UCSD-AML1 (cell line): ENCODE data around the gene PARVA.

Source experiments
- DNase-seq: peaks from one replicate; lab custom pipeline; 2025; ENCODE audit not compliant: unreplicated experiment; lab: John Stamatoyannopoulos, UW

Gene PARVA

DNA sequence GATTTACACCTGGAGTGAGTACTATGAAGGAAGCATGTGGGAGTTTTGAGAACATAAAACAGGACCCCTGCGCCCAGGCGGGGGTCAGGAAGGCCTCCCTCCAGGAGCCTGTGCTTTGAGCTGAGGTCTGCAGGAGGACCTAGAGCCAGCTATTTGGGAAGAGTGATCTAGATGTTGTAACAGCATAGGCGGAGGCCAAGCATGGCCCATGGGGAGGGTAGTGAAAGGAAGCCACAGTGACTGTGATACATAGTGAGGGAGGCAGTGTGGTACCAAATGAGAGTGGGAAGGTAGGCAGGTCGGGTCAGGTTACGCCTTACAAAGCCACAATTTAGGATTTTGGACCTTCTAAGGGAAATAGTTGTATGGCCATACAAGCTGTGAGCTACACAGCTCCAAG is 147.5 kb downstream of the PARVA start:
- no peak for DNase-seq

GRCh38 chr11:12525466-12526055 is 148.2 kb downstream of the PARVA start:
- no peak for DNase-seq

- no peak for DNase-seq
Observed at GRCh38 chr11:12526789-12527188, 149.4 kb downstream of the PARVA start.

DNA sequence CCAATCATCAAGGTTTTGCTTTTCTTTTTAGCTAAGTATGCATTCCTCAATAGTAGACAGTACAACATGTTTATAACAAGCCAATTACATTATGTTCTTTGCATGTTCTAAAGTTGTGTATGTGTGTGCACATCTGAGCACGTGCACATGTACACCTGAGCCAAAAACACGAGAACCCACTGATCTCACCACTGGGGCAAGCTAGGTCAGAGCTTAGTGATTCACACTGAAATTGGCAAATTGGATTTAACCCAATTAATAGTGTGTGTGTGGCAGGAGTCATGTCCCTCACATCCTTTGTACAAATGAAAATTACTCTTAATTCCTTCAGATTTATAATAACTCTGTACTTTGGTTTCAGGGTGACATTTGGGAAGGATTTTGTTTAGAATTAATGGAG is 151.1 kb downstream of the PARVA start:
- no peak for DNase-seq

DNA sequence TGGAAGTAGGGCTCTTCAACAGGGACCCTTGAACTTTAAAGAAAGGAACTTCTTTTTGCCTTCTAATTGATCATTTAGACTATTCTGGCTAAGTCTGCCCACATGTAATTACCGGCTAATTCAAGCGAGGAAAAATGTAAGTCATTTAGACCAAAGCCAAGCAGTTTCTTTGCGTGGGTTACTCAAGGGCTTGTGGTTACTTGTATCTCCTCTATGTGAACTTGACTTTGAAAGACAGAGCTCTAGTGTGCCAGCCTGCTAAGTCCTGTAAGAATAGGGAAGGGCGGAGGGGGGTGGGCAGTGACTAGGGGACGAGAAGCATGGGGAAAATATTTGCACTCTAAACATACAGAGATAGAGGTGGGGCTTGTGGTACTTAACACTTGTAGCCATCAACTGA is 151.7 kb downstream of the PARVA start:
- DNase-seq: no peak

GRCh38 chr11:12529793-12530192 is 152.4 kb downstream of the PARVA start:
- no peak for DNase-seq

DNA sequence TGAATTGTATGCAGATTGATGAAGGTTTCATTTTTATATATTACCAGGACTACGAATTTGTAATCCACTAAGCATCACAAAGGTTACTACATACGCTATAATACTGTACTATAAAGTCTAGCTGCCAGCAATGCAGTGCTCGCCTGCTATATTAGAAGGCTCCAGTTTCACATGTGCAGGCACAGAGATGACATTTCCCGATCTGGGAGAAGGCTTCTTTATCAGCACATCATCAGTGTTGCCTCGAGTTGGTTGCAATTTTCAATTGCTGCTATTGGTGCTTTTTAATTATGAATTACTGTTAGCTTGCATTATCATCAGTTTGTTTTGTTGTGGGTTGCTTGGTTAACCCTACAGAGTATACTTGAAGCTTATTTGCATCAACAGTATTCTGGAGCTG is 153.6 kb downstream of the PARVA start:
- DNase-seq: no peak

DNA sequence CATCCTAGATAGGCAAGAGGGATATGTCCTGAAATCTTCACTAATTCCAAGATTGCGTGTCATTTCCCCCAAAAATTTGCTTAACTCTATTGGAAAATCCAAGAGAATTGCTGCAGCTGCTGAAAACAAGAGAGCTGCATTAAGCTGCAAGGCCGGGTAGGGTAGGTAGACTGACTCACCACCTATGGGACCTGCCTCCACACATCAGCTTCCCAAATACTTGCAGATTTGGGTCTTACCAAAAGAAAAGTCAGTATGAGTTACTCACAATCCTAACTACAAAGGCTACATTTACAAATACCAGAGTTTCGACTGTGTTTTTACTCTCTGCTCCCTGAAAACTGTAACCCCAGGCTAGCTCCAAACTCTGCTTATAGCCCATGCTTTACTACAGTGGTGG is 154.3 kb downstream of the PARVA start:
- no peak for DNase-seq

- no peak for DNase-seq
Observed at GRCh38 chr11:12532580-12532979, 155.2 kb downstream of the PARVA start.

DNA sequence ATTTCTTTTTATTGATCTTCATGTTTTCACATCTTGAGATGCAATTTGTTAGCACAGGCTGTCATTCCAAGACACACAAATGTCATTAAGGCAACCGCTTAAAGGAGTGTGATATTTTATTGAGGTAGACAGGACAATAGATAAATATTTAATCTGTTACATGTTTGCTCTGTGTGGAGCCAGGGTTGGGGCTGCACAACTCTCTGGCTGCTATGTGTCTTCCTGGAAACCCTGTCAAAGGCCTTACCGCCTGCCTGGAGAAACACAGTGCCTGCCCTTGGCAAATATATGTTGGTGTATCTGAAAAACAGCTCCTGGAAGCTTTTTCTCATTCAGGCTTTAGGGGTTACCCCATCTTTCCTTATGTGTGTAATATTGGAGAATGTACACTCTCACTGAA is 157.2 kb downstream of the PARVA start:
- no peak for DNase-seq

DNA sequence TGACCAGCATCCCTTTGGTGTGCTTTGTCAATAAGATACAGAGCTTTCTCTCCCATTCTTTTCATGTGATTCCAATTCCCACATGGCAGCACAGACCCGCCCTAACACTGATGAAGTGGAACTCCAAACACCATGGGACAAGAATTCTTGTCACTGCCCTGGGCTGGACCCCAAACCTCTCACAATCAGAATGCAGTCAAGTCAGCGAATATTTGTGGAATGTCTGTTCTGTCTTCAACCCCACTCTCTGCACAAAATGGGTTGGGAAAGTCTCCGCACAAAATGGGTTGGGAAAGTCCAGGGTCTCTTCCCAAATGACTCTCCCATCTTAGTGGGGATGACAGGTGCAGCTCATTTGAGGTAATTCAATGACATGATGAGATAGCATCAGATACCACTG is 157.9 kb downstream of the PARVA start:
- DNase-seq: no peak

DNA sequence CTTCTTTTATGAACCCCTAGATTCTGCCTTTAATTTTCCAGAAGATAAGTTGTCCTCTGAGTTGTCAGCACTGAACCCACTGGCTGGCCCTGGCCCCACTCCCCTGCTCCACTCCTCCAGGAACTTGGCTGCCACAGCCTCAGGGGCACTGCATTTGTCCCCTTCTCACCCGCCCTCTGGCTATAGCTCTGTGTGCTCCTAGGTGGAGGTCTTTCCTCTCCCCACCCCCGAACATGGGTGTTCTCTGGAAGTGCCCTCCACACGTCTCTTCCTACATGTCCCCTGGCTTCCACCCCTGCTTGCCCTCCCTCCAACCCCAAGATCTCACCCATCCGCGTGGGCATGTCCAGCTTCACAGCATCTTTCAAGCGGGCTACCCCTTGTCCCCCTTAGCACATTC is 159.2 kb downstream of the PARVA start:
- no peak for DNase-seq

GRCh38 chr11:12537778-12538401 is 160.5 kb downstream of the PARVA start:
- DNase-seq: no peak

DNA sequence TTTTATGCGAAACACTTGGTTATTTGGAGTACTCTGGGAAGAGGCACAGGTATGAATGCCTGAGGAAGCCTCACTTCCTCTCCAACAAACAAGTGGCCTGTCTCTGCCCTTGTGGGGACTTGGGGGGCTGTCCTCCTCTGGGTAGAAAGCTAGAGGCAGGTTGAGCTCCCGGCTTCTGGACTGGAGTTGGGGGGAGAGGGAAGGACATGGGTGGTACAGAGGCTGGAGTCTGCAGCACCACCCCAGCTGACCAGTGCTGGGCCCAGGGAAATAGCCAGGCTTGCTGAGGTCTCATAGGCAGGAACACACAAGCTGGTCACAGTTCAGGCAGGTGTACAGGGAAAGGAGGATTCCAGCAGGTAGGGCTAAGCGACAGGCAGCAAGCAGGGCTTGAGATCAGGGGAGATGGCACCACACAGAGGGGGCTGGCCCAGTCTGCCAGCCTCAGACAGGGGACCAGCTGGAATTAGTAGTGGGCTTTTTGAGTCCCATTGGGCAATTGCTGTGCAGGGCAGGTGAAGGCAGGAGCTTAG is 161.6 kb downstream of the PARVA start:
- DNase-seq: no peak

DNA sequence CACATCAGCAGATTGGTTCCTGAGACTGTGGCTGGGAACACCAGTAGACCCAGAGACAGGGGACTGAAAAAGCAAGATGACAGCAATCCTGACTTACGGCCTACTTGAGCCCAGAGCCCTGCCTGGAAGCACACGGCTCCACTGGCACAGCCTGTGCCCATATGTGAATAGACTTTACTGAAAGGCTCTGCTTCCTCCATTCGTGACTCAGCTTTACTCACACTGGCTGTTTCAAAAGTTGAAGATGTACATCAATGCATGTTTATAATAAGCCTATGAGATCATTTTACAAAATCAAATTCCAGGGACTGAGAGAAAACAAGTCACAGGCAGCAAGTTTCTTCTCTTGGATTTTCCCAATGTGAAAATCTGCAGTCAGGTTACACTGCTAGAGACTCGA is 162.2 kb downstream of the PARVA start:
- no peak for DNase-seq

DNA sequence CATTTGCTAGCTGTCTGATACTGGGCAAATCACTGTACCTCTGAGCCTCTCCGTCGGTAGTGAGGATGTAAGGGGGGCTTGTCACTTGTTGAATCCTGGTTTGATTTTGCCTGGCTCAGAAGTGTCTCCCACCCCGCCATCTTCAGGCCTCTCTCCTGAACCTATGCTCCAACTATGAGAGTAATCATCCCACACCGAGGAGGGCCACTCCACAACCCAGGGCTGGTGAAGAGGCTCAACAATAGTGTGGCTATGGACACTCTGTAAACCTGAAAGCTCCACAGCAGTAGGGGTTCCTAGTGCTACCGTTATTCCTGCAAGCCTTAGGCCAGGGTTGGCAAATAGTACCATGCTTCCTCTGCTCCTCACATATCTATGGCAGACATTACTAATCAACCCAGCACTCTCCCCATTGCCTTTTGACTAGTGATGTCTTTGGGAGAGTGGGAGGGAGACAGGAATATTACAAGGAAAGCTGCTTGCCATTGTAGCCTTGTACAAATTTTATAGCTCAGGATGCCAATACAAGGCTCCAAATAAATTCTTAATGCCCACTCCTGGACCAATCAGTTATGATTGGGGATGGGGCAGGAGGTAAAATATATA is 162.8 kb downstream of the PARVA start:
- DNase-seq: no peak

DNA sequence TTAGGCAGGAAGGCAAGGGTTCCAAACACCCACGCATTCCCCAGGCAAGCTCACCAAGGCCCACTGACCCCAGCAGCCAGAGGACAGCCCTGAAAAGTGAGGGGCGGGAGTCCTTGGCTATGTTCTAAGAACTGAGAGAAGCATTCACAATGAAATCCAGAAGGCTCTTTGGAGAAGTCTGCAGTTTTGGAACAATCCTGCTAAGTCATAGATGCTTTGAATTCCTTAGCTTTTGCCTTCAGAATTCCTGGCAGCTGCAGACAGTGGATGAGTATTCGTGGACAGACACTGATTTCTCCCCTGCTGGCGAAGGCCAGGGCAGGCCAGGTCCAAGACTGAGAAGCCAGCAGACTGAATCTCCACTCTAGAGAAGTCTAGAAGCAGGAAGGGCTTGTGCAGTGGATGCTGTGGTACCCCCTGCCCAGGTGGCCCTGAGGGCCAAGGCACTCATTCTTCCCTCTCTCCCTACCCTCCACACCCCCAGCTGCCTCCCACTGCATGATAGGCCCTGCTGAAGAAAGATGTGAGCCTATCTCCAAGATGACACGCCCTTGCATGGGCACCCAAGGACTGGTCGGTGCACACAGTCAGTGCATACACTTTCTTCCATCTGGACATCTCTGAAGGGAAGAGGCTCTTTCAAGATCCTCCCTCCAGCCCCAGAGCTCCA is 163.7 kb downstream of the PARVA start:
- no peak for DNase-seq

- DNase-seq: no peak
Observed at GRCh38 chr11:12541583-12542151, 164.3 kb downstream of the PARVA start.

DNA sequence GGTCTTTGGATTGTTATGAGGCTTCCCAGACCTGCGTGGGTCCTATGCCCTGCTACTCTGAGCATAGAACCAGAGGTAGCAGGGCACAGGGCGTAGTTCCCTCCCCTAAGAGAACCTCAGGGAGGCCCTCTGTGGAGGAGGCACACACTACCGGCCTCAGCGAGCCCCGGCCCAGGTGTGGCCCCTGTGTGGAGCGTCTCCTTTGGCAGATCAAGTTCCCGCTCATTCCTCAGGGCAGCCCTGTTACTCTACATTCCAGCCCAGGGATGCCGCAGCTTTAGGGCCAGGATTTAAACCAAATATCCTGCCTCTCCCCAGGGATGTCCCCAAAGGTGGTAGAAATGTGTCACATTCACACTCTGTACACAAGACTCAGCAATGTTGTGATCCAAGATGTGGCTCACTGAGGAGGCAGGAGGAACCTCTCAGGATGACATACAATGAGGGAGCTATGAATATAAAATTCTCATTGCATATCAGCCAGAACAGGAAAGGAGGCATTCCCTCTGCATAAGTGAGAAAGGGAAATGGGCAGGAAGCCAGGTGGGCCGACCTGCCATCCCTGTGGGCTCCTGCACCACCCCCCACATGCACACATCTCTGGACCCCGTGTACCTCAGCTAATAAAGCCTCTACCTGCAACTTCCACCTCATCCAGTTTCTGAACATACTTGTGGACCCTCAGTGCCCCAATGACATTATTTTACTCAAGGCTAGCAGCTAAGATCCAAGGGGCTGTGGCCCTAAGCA is 165.0 kb downstream of the PARVA start:
- no peak for DNase-seq

DNA sequence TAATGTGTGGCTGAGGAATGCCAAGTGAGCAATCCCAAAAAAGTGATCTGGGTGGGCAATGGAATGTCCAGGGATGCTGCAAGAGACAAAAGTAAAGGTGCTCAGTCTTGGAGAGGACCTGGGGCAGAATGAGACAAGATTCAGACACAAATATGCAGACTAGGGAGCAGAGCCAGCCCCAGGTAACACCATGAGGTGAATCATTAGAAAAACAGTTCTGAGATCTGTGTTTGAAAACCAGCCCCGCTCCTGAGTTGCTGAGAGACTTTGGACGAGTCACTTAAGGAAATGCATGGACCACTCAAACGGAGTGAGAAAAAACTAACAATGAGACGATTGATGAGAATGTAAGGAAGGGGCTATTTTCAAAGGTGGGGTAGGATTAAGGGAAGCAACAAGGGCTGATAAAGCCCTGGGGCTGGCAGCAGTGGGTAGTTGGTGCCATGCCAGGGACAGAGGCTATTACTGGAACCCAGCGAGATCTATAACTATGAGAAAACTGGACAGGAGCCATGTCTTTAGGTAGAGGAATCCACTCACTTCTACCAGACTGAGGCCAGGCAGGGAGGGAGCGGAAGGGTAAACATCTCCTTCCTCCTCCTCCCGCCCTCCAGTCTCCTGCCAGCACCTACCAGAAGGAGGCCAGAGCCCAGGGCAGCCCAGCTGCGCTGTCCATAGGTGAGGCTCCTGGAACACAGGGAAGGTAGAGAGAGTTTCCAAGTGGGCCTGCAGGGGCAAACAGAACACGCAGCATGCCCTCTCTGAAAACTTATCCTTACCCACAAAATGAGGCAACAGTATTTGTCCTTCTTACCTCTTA is 166.4 kb downstream of the PARVA start:
- DNase-seq: no peak
